Esophagus (tissue), 2 donors: ENCODE data around the gene GET3. TPM values are rescaled to one million over a fixed set of nuclear protein-coding genes. Genes with fewer than 3 reads are reported as not detected.
A peak's percentile ranks its signal among the peaks of the same experiment; 100 is the strongest.

Source experiments
- H3K27ac ChIP-seq, 2 donors: one replicate each; pipeline ENCODE4 v1.5.1; 2013; ENCODE audit warnings: low read depth in 2 of 2, mild to moderate bottlenecking in 2 of 2, inconsistent platforms in 1 of 2, low read length in 1 of 2, moderate library complexity in 1 of 2
- H3K27me3 ChIP-seq, 2 donors: one replicate each; pipeline ENCODE4 v1.6.1; 2013; ENCODE audit warnings: low read length in 2 of 2, control low read depth in 1 of 2, mild to moderate bottlenecking in 1 of 2; ENCODE audit not compliant: insufficient read depth in 2 of 2, control insufficient read depth in 1 of 2
- H3K36me3 ChIP-seq, 2 donors: one replicate each; pipeline ENCODE4 v1.6.1; 2013; ENCODE audit warnings: low read length in 1 of 2; ENCODE audit not compliant: control insufficient read depth in 2 of 2, insufficient read depth in 2 of 2
- H3K4me1 ChIP-seq, 2 donors: one replicate each; pipeline ENCODE4 v1.6.1; 2013; ENCODE audit warnings: low read length in 1 of 2; ENCODE audit not compliant: control insufficient read depth in 2 of 2, insufficient read depth in 2 of 2
- H3K4me3 ChIP-seq, 2 donors: one replicate each; pipeline ENCODE4 v1.5.1; 2013; ENCODE audit warnings: low read length in 2 of 2, mild to moderate bottlenecking in 2 of 2, low read depth in 1 of 2, moderate library complexity in 1 of 2
- H3K9me3 ChIP-seq, 2 donors: one replicate each; pipeline ENCODE4 v1.6.1; 2013; ENCODE audit warnings: mild to moderate bottlenecking in 2 of 2, low read depth in 1 of 2, low read length in 1 of 2, moderate library complexity in 1 of 2; ENCODE audit not compliant: control insufficient read depth in 2 of 2, insufficient read depth in 1 of 2
- WGBS, 2 donors: extraction: QIAGEN DNeasy Blood & Tissue Kit; methylation state at CpG; one replicate each; pipeline ENCODE4 v1.1.7; 2013; 5-methylcytosine and 5-hydroxymethylcytosine counted together
- polyA plus RNA-seq, 2 donors: library from polyadenylated mRNA; stranded (reverse); fragments of 200-250 nt; gene quantifications; one replicate each; pipeline ENCODE4 v1.2.3, GENCODE V29; 2013
- donor health status: healthy with polysubstance abuse.
- donor health status: Bipolar disorder and iron deficiency.

Gene GET3
- polyA plus RNA-seq, 2 donors = 46.2 to 74.1 TPM

GRCh38 chr19:12783291-12783848, 46.1 kb downstream of the GET3 start:
- no peaks in the 10 kb centered on the region for H3K27me3 ChIP-seq
- H3K27ac ChIP-seq = peak overlapping the region; percentile 92 to 99
- H3K4me1 ChIP-seq = peaks cover 7 to 35% of the 10 kb centered on the region in 2 donors
- WGBS, 2 donors = 6 to 11% methylated on average over 15 to 16 of the region's 16 CpGs
- no peaks in the 10 kb centered on the region for H3K36me3 ChIP-seq
- no peaks in the 10 kb centered on the region for H3K9me3 ChIP-seq
- peak overlapping the region; percentile 46 to 57 for H3K4me3 ChIP-seq

- H3K4me3 ChIP-seq = peak overlapping the region; percentile 13 to 26
- H3K36me3 ChIP-seq = no peaks in the 10 kb centered on the region
- 11 to 18% methylated on average over 16 to 19 of the region's 19 CpGs for WGBS, 2 donors
- peak overlapping the region; percentile 92 to 99 for H3K27ac ChIP-seq
- no peaks in the 10 kb centered on the region for H3K27me3 ChIP-seq
- peaks cover 7 to 36% of the 10 kb centered on the region in 2 donors for H3K4me1 ChIP-seq
- no peaks in the 10 kb centered on the region for H3K9me3 ChIP-seq
These were observed 46.6 kb downstream of the GET3 start for GRCh38 chr19:12783849-12784393.

- Histone ChIP-seq H3K27ac (peak overlapping the region; percentile 92 to 99), H3K4me3 (peak overlapping the region; percentile 13 to 26), H3K9me3 (no peaks in the 10 kb centered on the region), H3K4me1 (peaks cover 7 to 31% of the 10 kb centered on the region in 2 donors), H3K36me3 (no peaks in the 10 kb centered on the region), H3K27me3 (no peaks in the 10 kb centered on the region)
- WGBS, 2 donors = 39 to 48% methylated on average over 10 of the region's 10 CpGs
These were observed 47.1 kb downstream of the GET3 start for GRCh38 chr19:12784394-12784870.

- Histone ChIP-seq H3K27me3 (no peaks in the 10 kb centered on the region), H3K27ac (peak overlapping the region; percentile 92 to 99), H3K36me3 (no peaks in the 10 kb centered on the region), H3K4me3 (peak overlapping the region; percentile 4 to 11), H3K9me3 (no peaks in the 10 kb centered on the region), H3K4me1 (peaks cover 7 to 30% of the 10 kb centered on the region in 2 donors)
- WGBS, 2 donors = 37 to 39% methylated on average over 5 of the region's 5 CpGs
These were observed 47.7 kb downstream of the GET3 start for GRCh38 chr19:12784871-12785430.

GRCh38 chr19:12785431-12786031, 48.2 kb downstream of the GET3 start:
- Histone ChIP-seq H3K4me1 (peaks cover 7 to 30% of the 10 kb centered on the region in 2 donors), H3K9me3 (no peaks in the 10 kb centered on the region), H3K4me3 (peak overlapping the region; percentile 4 to 28), H3K27me3 (no peaks in the 10 kb centered on the region), H3K36me3 (no peaks in the 10 kb centered on the region), H3K27ac (peak overlapping the region; percentile 92 to 99)
- WGBS, 2 donors = 51 to 61% methylated on average over 4 of the region's 4 CpGs

GRCh38 chr19:12786141-12786870, 49.0 kb downstream of the GET3 start:
- Histone ChIP-seq H3K4me1 (peaks cover 7 to 30% of the 10 kb centered on the region in 2 donors), H3K4me3 (peak overlapping the region in 1 of 2 donors; percentile 19), H3K9me3 (no peaks in the 10 kb centered on the region), H3K27me3 (no peaks in the 10 kb centered on the region), H3K27ac (peak overlapping the region; percentile 92 to 99), H3K36me3 (no peaks in the 10 kb centered on the region)
- WGBS, 2 donors = 29 to 30% methylated on average over 18 of the region's 18 CpGs

GRCh38 chr19:12786952-12787351, 49.7 kb downstream of the GET3 start:
- H3K27me3 ChIP-seq = no peaks in the 10 kb centered on the region
- H3K4me3 ChIP-seq = no peak overlapping the region
- peak overlapping the region; percentile 92 to 99 for H3K27ac ChIP-seq
- no peaks in the 10 kb centered on the region for H3K9me3 ChIP-seq
- 77 to 78% methylated on average over 3 of the region's 3 CpGs for WGBS, 2 donors
- no peaks in the 10 kb centered on the region for H3K36me3 ChIP-seq
- peaks cover 7 to 30% of the 10 kb centered on the region in 2 donors for H3K4me1 ChIP-seq

- no peaks in the 10 kb centered on the region for H3K27me3 ChIP-seq
- no peaks in the 10 kb centered on the region for H3K9me3 ChIP-seq
- peaks cover 0 to 1% of the 10 kb centered on the region in 2 donors for H3K36me3 ChIP-seq
- H3K4me3 ChIP-seq = no peak overlapping the region
- peak overlapping the region; percentile 92 to 99 for H3K27ac ChIP-seq
- WGBS, 2 donors = 70 to 74% methylated on average over 10 of the region's 10 CpGs
- peaks cover 7 to 30% of the 10 kb centered on the region in 2 donors for H3K4me1 ChIP-seq
These were observed 50.2 kb downstream of the GET3 start for GRCh38 chr19:12787458-12787857.

GRCh38 chr19:12788042-12788681, 50.9 kb downstream of the GET3 start:
- Histone ChIP-seq H3K36me3 (peaks cover 0 to 4% of the 10 kb centered on the region in 2 donors), H3K9me3 (no peaks in the 10 kb centered on the region), H3K27me3 (no peaks in the 10 kb centered on the region), H3K4me1 (peaks cover 3 to 30% of the 10 kb centered on the region in 2 donors), H3K4me3 (peak overlapping the region; percentile 9 to 21), H3K27ac (peak overlapping the region; percentile 100)
- WGBS, 2 donors = 24 to 28% methylated on average over 4 of the region's 4 CpGs
